ENCODE data around the gene DEDD.

GRCh38 chr1:161092621-161093028, 39.8 kb downstream of the DEDD start:
- TF ChIP-seq CTCF (IDR thresholded peaks at IDR 0.05; ENCODE audit: low read depth, low read length) (no peak), EZH2phosphoT487 (IDR thresholded peaks at IDR 0.05; ENCODE audit: low read depth) (no peak)

Measured in OCI-LY3 (cell line).